Measurements from ENCODE around the gene PDXK. TPM values are rescaled to one million over a fixed set of nuclear protein-coding genes. Genes with fewer than 3 reads are reported as not detected.

PDXK gene
- total and polyA plus RNA-seq, 2 of the 13 experiments (the other 11 are each of a cell fraction or from before 2014, with no cell fraction given) = 114 to 184 TPM

DNA sequence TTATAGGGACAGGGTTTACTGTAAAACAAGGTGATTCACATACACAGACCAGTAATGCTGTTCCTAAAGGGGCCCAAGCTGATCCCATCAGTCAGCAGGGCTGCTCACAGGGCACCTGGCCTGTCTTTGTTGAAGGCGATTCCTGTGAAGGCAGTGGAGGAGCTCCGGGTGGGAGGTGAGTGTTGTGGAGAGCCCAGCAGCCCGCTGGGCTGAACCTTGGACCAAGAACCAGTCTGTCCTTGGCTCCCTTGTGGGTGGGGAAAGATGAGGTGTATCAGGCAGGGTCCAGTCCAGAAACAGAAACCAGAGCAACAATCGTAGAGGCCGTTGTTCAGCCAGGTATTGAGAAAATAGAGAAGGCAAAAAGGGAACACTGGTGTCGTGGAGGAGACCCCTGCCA, 12.5 kb downstream of the PDXK start (continued):
- TF ChIP-seq, protein P1, sequence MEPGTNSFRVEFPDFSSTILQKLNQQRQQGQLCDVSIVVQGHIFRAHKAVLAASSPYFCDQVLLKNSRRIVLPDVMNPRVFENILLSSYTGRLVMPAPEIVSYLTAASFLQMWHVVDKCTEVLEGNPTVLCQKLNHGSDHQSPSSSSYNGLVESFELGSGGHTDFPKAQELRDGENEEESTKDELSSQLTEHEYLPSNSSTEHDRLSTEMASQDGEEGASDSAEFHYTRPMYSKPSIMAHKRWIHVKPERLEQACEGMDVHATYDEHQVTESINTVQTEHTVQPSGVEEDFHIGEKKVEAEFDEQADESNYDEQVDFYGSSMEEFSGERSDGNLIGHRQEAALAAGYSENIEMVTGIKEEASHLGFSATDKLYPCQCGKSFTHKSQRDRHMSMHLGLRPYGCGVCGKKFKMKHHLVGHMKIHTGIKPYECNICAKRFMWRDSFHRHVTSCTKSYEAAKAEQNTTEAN (CRISPR knock-in tag; conservative IDR thresholded peaks at IDR 0.05) = no peak
- TF ChIP-seq ZNF737 (CRISPR knock-in tag; IDR thresholded peaks at IDR 0.05; ENCODE audit: borderline replicate concordance) (no peak), NRL (CRISPR knock-in tag; IDR thresholded peaks at IDR 0.05; ENCODE audit: borderline replicate concordance) (peak; percentile 12; the same call in 1 of the 2 replicates), CHCHD3 (CRISPR knock-in tag; IDR thresholded peaks at IDR 0.05) (no peak), NFYC (CRISPR knock-in tag; IDR thresholded peaks at IDR 0.05) (no peak), IKZF1 (IDR thresholded peaks at IDR 0.05) (no peak), HNRNPLL (IDR thresholded peaks at IDR 0.05; ENCODE audit: low read depth, low read length, poor library complexity, severe bottlenecking) (no peak), TAF1 (CRISPR knock-in tag; IDR thresholded peaks at IDR 0.05) (no peak), RARG (CRISPR knock-in tag; IDR thresholded peaks at IDR 0.05; ENCODE audit: low read depth) (no peak), THAP11 (CRISPR knock-in tag; IDR thresholded peaks at IDR 0.05) (no peak), ELF1 (CRISPR knock-in tag; IDR thresholded peaks at IDR 0.05) (no peak), YEATS4 (CRISPR knock-in tag; IDR thresholded peaks at IDR 0.05; ENCODE audit: borderline replicate concordance) (peak; percentile 43; the same call in 1 of the 2 replicates)
- TF ChIP-seq, protein P2, sequence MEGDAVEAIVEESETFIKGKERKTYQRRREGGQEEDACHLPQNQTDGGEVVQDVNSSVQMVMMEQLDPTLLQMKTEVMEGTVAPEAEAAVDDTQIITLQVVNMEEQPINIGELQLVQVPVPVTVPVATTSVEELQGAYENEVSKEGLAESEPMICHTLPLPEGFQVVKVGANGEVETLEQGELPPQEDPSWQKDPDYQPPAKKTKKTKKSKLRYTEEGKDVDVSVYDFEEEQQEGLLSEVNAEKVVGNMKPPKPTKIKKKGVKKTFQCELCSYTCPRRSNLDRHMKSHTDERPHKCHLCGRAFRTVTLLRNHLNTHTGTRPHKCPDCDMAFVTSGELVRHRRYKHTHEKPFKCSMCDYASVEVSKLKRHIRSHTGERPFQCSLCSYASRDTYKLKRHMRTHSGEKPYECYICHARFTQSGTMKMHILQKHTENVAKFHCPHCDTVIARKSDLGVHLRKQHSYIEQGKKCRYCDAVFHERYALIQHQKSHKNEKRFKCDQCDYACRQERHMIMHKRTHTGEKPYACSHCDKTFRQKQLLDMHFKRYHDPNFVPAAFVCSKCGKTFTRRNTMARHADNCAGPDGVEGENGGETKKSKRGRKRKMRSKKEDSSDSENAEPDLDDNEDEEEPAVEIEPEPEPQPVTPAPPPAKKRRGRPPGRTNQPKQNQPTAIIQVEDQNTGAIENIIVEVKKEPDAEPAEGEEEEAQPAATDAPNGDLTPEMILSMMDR (CRISPR knock-in tag; IDR thresholded peaks at IDR 0.05) = no peak
- TF ChIP-seq, protein P3, sequence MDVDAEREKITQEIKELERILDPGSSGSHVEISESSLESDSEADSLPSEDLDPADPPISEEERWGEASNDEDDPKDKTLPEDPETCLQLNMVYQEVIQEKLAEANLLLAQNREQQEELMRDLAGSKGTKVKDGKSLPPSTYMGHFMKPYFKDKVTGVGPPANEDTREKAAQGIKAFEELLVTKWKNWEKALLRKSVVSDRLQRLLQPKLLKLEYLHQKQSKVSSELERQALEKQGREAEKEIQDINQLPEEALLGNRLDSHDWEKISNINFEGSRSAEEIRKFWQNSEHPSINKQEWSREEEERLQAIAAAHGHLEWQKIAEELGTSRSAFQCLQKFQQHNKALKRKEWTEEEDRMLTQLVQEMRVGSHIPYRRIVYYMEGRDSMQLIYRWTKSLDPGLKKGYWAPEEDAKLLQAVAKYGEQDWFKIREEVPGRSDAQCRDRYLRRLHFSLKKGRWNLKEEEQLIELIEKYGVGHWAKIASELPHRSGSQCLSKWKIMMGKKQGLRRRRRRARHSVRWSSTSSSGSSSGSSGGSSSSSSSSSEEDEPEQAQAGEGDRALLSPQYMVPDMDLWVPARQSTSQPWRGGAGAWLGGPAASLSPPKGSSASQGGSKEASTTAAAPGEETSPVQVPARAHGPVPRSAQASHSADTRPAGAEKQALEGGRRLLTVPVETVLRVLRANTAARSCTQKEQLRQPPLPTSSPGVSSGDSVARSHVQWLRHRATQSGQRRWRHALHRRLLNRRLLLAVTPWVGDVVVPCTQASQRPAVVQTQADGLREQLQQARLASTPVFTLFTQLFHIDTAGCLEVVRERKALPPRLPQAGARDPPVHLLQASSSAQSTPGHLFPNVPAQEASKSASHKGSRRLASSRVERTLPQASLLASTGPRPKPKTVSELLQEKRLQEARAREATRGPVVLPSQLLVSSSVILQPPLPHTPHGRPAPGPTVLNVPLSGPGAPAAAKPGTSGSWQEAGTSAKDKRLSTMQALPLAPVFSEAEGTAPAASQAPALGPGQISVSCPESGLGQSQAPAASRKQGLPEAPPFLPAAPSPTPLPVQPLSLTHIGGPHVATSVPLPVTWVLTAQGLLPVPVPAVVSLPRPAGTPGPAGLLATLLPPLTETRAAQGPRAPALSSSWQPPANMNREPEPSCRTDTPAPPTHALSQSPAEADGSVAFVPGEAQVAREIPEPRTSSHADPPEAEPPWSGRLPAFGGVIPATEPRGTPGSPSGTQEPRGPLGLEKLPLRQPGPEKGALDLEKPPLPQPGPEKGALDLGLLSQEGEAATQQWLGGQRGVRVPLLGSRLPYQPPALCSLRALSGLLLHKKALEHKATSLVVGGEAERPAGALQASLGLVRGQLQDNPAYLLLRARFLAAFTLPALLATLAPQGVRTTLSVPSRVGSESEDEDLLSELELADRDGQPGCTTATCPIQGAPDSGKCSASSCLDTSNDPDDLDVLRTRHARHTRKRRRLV (CRISPR knock-in tag; IDR thresholded peaks at IDR 0.05) = no peak
- TF ChIP-seq, protein P4, sequence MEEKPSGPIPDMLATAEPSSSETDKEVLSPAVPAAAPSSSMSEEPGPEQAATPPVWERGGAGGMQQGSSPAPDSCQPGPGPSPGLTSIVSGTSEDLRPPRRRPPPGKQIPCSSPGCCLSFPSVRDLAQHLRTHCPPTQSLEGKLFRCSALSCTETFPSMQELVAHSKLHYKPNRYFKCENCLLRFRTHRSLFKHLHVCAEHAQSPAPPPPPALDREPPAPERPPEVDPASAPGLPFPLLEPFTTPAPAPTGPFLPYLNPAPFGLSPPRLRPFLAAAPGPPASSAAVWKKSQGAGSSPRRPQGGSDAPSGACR (CRISPR knock-in tag; IDR thresholded peaks at IDR 0.05) = peak; percentile 69; the same call in 1 of the 2 replicates
- TF ChIP-seq, protein P5, sequence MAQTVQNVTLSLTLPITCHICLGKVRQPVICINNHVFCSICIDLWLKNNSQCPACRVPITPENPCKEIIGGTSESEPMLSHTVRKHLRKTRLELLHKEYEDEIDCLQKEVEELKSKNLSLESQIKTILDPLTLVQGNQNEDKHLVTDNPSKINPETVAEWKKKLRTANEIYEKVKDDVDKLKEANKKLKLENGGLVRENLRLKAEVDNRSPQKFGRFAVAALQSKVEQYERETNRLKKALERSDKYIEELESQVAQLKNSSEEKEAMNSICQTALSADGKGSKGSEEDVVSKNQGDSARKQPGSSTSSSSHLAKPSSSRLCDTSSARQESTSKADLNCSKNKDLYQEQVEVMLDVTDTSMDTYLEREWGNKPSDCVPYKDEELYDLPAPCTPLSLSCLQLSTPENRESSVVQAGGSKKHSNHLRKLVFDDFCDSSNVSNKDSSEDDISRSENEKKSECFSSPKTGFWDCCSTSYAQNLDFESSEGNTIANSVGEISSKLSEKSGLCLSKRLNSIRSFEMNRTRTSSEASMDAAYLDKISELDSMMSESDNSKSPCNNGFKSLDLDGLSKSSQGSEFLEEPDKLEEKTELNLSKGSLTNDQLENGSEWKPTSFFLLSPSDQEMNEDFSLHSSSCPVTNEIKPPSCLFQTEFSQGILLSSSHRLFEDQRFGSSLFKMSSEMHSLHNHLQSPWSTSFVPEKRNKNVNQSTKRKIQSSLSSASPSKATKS (CRISPR knock-in tag; IDR thresholded peaks at IDR 0.05) = no peak
- TF ChIP-seq, protein P6, sequence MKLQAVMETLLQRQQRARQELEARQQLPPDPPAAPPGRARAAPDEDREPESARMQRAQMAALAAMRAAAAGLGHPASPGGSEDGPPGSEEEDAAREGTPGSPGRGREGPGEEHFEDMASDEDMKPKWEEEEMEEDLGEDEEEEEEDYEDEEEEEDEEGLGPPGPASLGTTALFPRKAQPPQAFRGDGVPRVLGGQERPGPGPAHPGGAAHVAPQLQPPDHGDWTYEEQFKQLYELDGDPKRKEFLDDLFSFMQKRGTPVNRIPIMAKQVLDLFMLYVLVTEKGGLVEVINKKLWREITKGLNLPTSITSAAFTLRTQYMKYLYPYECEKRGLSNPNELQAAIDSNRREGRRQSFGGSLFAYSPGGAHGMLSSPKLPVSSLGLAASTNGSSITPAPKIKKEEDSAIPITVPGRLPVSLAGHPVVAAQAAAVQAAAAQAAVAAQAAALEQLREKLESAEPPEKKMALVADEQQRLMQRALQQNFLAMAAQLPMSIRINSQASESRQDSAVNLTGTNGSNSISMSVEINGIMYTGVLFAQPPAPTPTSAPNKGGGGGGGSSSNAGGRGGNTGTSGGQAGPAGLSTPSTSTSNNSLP (IDR thresholded peaks at IDR 0.05; ENCODE audit: low read depth, low read length) = no peak

Data from HepG2 (cell line).